ENCODE results near the gene RORC.
"Not testable (repeated sequence)": the region's sequence is repeated elsewhere in the genome, so short reads cannot be mapped to it uniquely, and the experiment has no call there.

The RORC gene

GRCh38 chr1:151768351-151769066 is 63.1 kb downstream of the RORC start:
- not testable (repeated sequence) for DNase-seq

- no peak for DNase-seq
Observed at GRCh38 chr1:151763990-151764389, 67.6 kb downstream of the RORC start.

GRCh38 chr1:151762941-151763921 is 68.4 kb downstream of the RORC start, which contains the start of gene MRPL9:
TSS of gene MRPL9 (minus strand) at chr1:151763496. CDS start at chr1:151763479, 17 bp downstream.
- peak; percentile 90 for DNase-seq

GRCh38 chr1:151760597-151761385 is 70.8 kb downstream of the RORC start:
- no peak for DNase-seq

- no peak for DNase-seq
Observed at GRCh38 chr1:151759241-151759640, 72.4 kb downstream of the RORC start.

GRCh38 chr1:151756291-151756690 is 75.3 kb downstream of the RORC start:
- DNase-seq = no peak

Data from hematopoietic multipotent progenitor cell treated with erythropoietin and hydrocortisone succinate and interleukin-3 and kit ligand, for 6 days (in vitro differentiated cells).